Peyer's patch (tissue), 4 donors: ENCODE results near the gene DACH1.

Experiments
- POLR2A ChIP-seq, 2 donors: fragments of 450-650 bp; IDR thresholded peaks; one replicate each; pipeline ENCODE4 v1.5.1; 2017; ENCODE audit warnings: antibody characterized with exemption in 2 of 2, mild to moderate bottlenecking in 2 of 2, moderate library complexity in 2 of 2
- TF ChIP-seq, protein P1 (sequence below), 6 experiments: fragments of 450-650 bp in 4 of 6; fragments of 200-600 bp in 2 of 6; sonication (generic) in 1 of 6; IDR thresholded peaks; one replicate each; pipeline ENCODE4 v1.5.1; 2017 to 2019; ENCODE audit warnings: antibody characterized with exemption in 6 of 6, mild to moderate bottlenecking in 3 of 6, moderate library complexity in 1 of 6

GRCh38 chr13:71913717-71914116 is 46.7 kb upstream of the DACH1 start:
- no peak for TF ChIP-seq POLR2A (IDR thresholded peaks at IDR 0.05)
- TF ChIP-seq, protein P1, sequence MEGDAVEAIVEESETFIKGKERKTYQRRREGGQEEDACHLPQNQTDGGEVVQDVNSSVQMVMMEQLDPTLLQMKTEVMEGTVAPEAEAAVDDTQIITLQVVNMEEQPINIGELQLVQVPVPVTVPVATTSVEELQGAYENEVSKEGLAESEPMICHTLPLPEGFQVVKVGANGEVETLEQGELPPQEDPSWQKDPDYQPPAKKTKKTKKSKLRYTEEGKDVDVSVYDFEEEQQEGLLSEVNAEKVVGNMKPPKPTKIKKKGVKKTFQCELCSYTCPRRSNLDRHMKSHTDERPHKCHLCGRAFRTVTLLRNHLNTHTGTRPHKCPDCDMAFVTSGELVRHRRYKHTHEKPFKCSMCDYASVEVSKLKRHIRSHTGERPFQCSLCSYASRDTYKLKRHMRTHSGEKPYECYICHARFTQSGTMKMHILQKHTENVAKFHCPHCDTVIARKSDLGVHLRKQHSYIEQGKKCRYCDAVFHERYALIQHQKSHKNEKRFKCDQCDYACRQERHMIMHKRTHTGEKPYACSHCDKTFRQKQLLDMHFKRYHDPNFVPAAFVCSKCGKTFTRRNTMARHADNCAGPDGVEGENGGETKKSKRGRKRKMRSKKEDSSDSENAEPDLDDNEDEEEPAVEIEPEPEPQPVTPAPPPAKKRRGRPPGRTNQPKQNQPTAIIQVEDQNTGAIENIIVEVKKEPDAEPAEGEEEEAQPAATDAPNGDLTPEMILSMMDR (IDR thresholded peaks at IDR 0.05) = no peak
